HUES64 (cell line): ENCODE measurements around the gene XG.
"Not testable (repeated sequence)": the region's sequence is repeated elsewhere in the genome, so short reads cannot be mapped to it uniquely, and the experiment has no call there.

Experiments used
- H3K27ac ChIP-seq: 2 replicates; pipeline ENCODE4 v1.7.0; 2013; ENCODE audit warnings: low read depth, low read length, inconsistent platforms
- H3K27me3 ChIP-seq: 2 replicates; pipeline ENCODE4 v1.6.1; 2013; ENCODE audit warnings: mild to moderate bottlenecking, low read length; ENCODE audit not compliant: insufficient read depth
- H3K36me3 ChIP-seq: 2 replicates; pipeline ENCODE4 v1.6.1; 2013; ENCODE audit warnings: mild to moderate bottlenecking, low read length; ENCODE audit not compliant: insufficient read depth
- H3K4me1 ChIP-seq: 2 replicates; pipeline ENCODE4 v1.6.1; 2013; ENCODE audit warnings: mild to moderate bottlenecking, low read length, moderate library complexity; ENCODE audit not compliant: insufficient read depth
- H3K4me3 ChIP-seq: 2 replicates; pipeline ENCODE4 v1.5.1; 2013; ENCODE audit warnings: mild to moderate bottlenecking, low read length, moderate library complexity
- H3K9ac ChIP-seq: 2 replicates; pipeline ENCODE4 v1.6.1; 2013; ENCODE audit warnings: mild to moderate bottlenecking, low read depth, low read length
- H3K9me3 ChIP-seq: 2 replicates; pipeline ENCODE4 v1.6.1; 2013; ENCODE audit warnings: low read depth, low read length; ENCODE audit not compliant: insufficient read depth
- WGBS: fragments of 150-250, 120-280 bp; methylation state at CpG from one replicate; pipeline ENCODE4 v1.1.7; 2013; ENCODE audit warnings: missing lambda C conversion rate; 5-methylcytosine and 5-hydroxymethylcytosine counted together

XG gene

DNA sequence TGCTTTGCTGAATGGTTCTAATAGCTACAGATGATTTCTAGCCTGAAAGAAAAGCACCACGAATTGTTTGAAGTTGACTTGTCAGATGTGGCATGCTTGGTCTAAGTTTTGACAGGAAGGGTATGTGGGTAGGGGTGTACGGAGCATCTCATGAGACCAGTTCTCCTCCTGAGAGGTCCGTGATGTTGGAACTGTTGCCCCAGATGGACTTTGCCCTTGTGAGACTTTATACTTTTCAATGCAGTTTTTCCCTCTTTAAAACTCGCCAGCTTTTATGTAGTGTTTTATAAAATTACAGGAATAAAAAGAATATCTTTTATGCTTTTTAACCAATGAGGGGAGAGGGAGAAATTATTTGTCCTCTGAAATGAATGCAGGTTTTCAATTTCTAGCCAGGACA lies 16.6 kb upstream of the XG start:
- Histone ChIP-seq H3K4me3 (no peak overlapping the region), H3K9ac (no peak overlapping the region), H3K36me3 (peaks cover 17% of the 10 kb centered on the region), H3K4me1 (no peaks in the 10 kb centered on the region), H3K9me3 (peaks cover 4% of the 10 kb centered on the region; the same call in 1 of the 2 replicates), H3K27me3 (no peaks in the 10 kb centered on the region), H3K27ac (no peak overlapping the region)
- 94% methylated on average over 3 of the region's 4 CpGs for WGBS

DNA sequence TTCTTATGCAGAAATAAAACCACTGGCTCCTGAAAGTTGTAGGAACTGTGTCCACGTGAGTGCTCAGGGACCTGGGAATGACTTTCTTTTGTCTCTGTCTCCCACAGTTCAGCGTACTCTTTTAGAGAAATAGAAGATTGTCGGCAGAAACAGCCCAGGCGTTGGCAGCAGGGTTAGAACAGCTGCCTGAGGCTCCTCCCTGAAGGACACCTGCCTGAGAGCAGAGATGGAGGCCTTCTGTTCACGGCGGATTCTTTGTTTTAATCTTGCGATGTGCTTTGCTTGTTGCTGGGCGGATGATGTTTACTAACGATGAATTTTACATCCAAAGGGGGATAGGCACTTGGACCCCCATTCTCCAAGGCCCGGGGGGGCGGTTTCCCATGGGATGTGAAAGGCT lies 11.2 kb upstream of the XG start:
- Histone ChIP-seq H3K9ac (no peak overlapping the region), H3K9me3 (no peaks in the 10 kb centered on the region), H3K36me3 (peaks cover 4% of the 10 kb centered on the region; the same call in 1 of the 2 replicates), H3K4me3 (no peak overlapping the region), H3K27me3 (no peaks in the 10 kb centered on the region), H3K27ac (no peak overlapping the region), H3K4me1 (no peaks in the 10 kb centered on the region)
- WGBS: 93% methylated on average over 11 of the region's 11 CpGs

DNA sequence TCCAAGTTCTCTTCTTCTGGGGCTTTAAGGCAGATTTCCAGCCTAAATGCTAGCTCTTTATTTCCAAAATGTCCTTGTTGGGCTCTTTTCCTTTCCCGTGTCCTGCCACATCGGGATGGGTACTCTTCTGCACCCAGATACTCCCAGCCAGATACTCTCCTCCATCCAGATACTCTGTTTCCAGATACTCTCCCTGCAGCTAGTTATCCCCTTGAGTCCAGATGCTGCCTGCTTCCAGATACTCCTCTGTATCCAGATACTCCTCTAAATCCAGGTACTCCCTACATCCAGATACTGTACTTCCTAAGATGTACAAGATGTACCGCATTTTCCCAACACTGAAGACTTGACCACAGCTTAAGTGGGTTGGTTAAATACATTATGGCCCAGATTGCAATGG lies 10.5 kb upstream of the XG start:
- H3K4me1 ChIP-seq: no peaks in the 10 kb centered on the region
- H3K27me3 ChIP-seq: no peaks in the 10 kb centered on the region
- no peak overlapping the region for H3K4me3 ChIP-seq
- H3K36me3 ChIP-seq: peaks cover 4% of the 10 kb centered on the region; the same call in 1 of the 2 replicates
- H3K9ac ChIP-seq: no peak overlapping the region
- H3K27ac ChIP-seq: no peak overlapping the region
- H3K9me3 ChIP-seq: no peaks in the 10 kb centered on the region
- 95% methylated on average over 3 of the region's 3 CpGs for WGBS

DNA sequence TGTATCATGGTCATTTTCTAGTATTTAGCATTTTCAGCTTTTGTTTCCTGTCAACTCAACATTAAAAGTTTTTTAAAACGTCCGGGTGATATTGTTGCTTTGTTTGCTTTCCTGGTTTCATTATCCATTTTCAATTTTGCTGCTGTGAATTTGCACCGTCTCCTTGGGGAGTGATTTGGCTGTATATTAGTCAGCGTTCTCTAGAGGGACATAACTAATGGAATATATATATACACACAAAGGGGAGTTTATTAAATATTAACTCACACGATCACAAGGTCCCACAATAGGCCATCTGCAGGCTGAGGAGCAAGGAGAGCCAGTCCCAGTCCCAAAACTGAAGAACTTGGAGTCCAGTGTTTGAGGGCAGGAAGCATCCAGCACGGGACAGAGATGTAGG lies 5.6 kb upstream of the XG start:
- not testable (repeated sequence) for H3K9me3 ChIP-seq, H3K27me3 ChIP-seq, H3K4me1 ChIP-seq, H3K9ac ChIP-seq, H3K36me3 ChIP-seq, H3K4me3 ChIP-seq, H3K27ac ChIP-seq
- WGBS: 94% methylated on average over 4 of the region's 6 CpGs

DNA sequence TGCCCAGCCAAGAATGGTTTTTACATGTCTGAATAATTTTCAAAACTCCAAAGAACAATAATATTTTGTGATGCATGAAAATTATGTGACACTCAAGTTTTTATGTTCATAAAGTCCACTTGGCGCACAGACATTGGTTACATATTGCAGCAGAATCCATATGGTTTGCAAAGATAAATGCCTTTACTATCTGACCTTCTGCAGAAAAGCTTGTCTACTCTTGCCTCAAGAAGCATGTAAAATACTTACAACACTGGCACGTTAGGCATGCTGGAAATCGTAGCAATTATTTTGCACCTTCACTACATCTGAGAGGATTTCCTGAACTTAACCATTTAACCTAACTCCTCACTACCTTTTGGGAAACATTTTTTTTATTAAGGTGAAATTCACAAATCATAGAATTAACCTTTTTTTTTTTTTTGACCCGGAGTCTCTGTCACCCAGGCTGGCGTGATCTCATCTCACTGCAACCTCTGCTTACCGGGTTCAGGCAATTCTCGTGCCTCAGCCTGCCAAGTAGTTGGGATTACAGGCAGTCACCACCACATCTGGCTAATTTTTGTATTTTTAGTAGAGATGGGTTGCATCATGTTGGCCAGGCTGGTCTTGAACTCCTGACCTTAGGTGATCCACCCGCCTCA lies 3.5 kb upstream of the XG start:
- Histone ChIP-seq H3K27me3 (no peaks in the 10 kb centered on the region), H3K9ac (no peak overlapping the region), H3K4me3 (no peak overlapping the region), H3K4me1 (no peaks in the 10 kb centered on the region), H3K36me3 (no peaks in the 10 kb centered on the region), H3K9me3 (no peaks in the 10 kb centered on the region), H3K27ac (no peak overlapping the region)
- 96% methylated on average over 8 of the region's 8 CpGs for WGBS

DNA sequence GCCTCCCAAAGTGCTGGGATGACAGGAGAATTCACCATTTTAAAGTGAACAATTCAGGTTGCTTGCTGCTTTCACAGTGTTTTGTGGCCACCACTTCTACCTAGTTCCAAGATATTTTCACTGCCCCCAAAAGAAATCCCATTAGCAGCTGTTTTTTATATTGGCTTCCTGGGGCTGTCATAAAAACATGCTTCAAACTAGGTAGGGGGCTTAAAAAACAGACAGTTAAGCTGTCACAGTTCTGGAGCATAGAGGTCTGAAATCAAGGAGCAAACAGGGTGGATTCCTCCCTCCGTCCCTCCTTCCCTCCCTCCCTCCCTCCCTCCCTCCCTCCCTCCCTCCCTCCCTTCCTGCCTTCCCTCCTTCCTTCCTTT lies 3.0 kb upstream of the XG start:
- Histone ChIP-seq H3K9me3 (no peaks in the 10 kb centered on the region), H3K4me3 (no peak overlapping the region), H3K4me1 (no peaks in the 10 kb centered on the region), H3K9ac (no peak overlapping the region), H3K36me3 (no peaks in the 10 kb centered on the region), H3K27ac (no peak overlapping the region), H3K27me3 (no peaks in the 10 kb centered on the region)
- 50% methylated on average over 1 of the region's 1 CpG for WGBS

DNA sequence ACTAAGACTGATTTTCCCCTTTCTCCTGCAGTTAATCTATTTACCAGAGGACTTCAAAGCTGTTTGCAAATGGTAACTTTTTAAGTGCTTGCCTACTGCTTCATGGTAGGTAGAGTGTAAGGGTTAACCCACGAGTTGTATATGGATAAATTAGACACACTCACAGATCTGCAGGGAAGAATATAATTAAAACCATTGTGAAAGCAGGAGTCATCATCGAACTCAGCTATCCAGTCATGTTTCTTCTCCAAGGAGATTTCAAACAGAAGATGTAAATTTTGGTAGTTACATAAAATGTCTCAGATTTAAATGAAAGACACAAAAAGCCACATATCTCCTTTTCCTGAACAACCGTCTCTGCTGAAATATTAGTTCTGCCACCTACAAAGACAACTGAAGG lies 549 bp upstream of the XG start:
- no peaks in the 10 kb centered on the region for H3K9me3 ChIP-seq
- no peaks in the 10 kb centered on the region for H3K4me1 ChIP-seq
- no peaks in the 10 kb centered on the region for H3K27me3 ChIP-seq
- no peak overlapping the region for H3K27ac ChIP-seq
- no peaks in the 10 kb centered on the region for H3K36me3 ChIP-seq
- WGBS: 89% methylated on average over 2 of the region's 3 CpGs
- no peak overlapping the region for H3K4me3 ChIP-seq
- no peak overlapping the region; the same call in 1 of the 2 replicates for H3K9ac ChIP-seq

DNA sequence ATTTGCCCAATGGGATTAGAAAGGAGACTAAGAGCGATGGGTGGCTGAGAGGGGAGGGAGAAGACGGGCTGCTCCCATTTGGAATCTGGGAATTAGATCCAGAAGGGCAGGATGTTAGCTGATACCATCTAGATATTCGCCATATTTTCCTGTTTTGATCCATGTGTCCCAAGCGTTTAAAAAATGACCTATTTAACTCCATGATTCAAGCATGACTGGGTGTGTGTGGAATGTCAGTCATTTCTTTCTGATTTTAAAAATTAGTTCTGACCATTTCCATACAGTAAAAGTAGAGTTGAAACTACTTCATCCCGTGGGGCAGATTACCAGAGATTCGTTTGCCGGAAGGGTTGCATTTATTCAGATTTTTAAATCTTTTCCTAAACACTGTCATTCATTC lies 601 bp downstream of the XG start:
- H3K9me3 ChIP-seq, H3K27me3 ChIP-seq, H3K4me1 ChIP-seq, H3K9ac ChIP-seq, H3K27ac ChIP-seq, H3K4me3 ChIP-seq, H3K36me3 ChIP-seq: not testable (repeated sequence)
- WGBS: over 99% methylated on average over 6 of the region's 7 CpGs

DNA sequence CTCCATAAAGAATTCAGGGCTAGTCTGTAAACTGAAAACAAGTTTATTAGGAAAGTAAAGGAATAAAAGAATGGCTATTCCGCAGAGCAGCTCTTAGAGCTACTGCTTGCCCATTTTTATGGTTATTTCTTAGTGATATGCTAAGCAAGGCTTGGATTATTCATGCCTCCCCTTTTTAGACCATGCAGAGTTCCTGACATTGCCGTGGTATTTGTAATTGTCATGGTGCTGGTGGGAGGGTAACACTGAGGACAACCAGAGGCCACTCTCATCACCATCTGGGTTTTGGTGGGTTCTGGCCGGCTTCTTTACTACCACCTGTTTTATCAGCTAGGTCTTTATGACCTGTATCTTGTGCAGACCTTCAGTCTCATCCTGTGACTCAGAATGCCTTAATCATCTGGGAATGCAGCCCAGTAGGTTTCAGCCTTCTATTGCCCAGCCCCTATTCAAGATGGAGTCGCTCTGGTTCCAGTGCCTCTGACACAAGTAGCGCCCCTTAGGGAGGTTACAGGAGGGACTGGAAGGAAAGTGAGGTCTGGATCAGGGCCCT lies 3.4 kb downstream of the XG start:
- H3K9me3 ChIP-seq, H3K27ac ChIP-seq, H3K36me3 ChIP-seq, H3K4me1 ChIP-seq, H3K4me3 ChIP-seq, H3K9ac ChIP-seq, H3K27me3 ChIP-seq: not testable (repeated sequence)
- 65% methylated on average over 5 of the region's 5 CpGs for WGBS

DNA sequence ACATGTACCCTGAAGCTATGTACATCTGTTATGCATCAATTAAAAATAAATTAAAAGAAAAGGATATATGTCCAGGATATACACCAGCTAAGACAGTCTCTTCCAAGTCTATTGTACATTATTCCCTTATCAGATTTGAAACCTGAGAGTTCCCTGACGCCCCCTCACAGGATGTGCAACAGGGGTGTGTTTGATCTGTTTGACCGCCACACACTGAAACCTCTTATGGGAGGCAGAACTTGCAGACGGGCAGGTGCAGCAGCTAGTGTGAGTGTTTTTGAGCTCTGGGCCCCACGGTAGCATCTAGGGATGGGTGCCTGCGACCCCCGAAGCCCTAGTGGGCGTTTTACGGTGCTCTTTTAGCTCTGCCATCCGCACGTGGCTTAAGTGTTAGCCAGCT lies 4.7 kb downstream of the XG start:
- H3K27me3 ChIP-seq: no peaks in the 10 kb centered on the region
- no peak overlapping the region for H3K4me3 ChIP-seq
- H3K4me1 ChIP-seq: no peaks in the 10 kb centered on the region
- WGBS: 97% methylated on average over 10 of the region's 10 CpGs
- no peak overlapping the region for H3K9ac ChIP-seq
- H3K36me3 ChIP-seq: no peaks in the 10 kb centered on the region
- no peaks in the 10 kb centered on the region for H3K9me3 ChIP-seq
- no peak overlapping the region for H3K27ac ChIP-seq

DNA sequence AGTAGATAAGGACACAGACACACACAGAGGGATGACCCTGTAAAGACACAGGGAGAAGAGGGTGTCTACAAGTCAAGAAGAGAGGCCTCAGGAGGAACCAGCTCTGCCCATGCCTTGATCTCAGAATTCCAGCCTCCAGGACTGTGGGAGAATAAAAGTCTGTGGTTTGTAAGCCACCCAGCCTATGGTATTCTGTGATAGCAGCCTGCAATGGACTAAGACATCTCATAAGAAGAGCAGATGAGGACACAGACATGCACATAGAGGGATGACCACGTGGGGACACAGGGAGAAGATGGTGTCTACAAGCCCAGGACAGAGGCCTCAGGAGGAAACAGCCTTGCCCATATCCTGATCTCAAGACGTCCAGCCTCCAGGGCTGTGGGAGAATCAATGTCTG lies 9.4 kb downstream of the XG start:
- Histone ChIP-seq H3K27me3 (no peaks in the 10 kb centered on the region), H3K9me3 (no peaks in the 10 kb centered on the region), H3K4me3 (no peak overlapping the region), H3K36me3 (no peaks in the 10 kb centered on the region), H3K4me1 (no peaks in the 10 kb centered on the region), H3K9ac (no peak overlapping the region), H3K27ac (no peak overlapping the region)
- WGBS: 84% methylated on average over 2 of the region's 2 CpGs

DNA sequence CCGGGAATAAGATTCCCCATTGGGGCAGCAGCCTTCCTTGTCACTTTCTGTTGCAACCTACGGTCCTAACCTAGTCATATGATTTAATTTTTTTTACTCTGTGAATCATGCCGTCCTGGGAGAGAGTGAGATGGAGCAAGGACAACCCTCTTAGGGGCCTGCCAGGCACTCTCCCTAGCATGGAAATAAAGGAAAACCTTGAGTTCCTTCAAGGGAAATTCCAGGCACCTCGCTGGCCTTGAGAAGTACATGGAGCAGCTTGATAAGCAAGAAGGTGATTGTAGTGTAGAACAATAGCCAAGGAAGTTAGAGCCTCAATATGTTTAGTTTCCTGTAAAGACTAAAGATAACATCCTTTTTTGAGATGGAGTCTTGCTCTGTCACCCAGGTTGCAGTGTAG lies 10.8 kb downstream of the XG start:
- H3K4me3 ChIP-seq, H3K36me3 ChIP-seq, H3K9me3 ChIP-seq, H3K27ac ChIP-seq, H3K9ac ChIP-seq, H3K27me3 ChIP-seq, H3K4me1 ChIP-seq: not testable (repeated sequence)
- 93% methylated on average over 4 of the region's 4 CpGs for WGBS
